GM13977 (cell line): ENCODE data around the gene TMEM163.

Experiments used
- DNase-seq: peaks from one replicate; pipeline ENCODE4 v3.0.0; 2012; ENCODE audit warnings: low spot score
- in situ Hi-C: fragments of 300-500 bp; cut with MboI; formaldehyde crosslinking; loops from one replicate; pipeline ENCODE4 v1.12.0; 2022; ENCODE audit warnings: low sequenced_read_pairs, low pct_unique_long_range_greater_than_20kb, mixed read lengths, inconsistent platforms; ENCODE audit not compliant: unreplicated experiment
- TF ChIP-seq, protein P1 (sequence below): IDR thresholded peaks from 2 replicates; pipeline ENCODE4 v1.5.1; 2012; ENCODE audit warnings: mild to moderate bottlenecking, control low read depth; ENCODE audit not compliant: insufficient read depth; ENCODE audit errors: extremely low read depth, missing control alignments

TMEM163 gene

DNA sequence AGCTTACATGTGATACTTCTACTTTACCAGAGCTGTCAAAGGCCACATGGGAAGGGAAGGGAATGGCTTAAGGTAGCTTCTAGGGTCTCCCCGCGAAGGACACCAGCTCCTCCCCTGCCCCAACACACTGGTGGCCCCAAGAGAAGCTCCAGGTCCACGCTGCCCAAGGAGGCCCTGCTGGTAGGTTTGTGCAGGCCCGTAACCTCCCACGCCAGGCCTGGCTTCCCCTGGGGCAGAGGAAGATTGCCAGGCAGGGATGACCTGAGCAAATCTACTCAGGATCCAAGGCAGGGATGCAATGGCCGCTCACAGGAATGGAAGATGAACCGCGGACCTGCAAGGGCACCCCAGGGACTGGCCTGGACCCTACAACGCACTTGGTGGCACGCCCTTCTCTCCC, 259.9 kb downstream of the TMEM163 start:
- no peak for DNase-seq
- TF ChIP-seq, protein P1, sequence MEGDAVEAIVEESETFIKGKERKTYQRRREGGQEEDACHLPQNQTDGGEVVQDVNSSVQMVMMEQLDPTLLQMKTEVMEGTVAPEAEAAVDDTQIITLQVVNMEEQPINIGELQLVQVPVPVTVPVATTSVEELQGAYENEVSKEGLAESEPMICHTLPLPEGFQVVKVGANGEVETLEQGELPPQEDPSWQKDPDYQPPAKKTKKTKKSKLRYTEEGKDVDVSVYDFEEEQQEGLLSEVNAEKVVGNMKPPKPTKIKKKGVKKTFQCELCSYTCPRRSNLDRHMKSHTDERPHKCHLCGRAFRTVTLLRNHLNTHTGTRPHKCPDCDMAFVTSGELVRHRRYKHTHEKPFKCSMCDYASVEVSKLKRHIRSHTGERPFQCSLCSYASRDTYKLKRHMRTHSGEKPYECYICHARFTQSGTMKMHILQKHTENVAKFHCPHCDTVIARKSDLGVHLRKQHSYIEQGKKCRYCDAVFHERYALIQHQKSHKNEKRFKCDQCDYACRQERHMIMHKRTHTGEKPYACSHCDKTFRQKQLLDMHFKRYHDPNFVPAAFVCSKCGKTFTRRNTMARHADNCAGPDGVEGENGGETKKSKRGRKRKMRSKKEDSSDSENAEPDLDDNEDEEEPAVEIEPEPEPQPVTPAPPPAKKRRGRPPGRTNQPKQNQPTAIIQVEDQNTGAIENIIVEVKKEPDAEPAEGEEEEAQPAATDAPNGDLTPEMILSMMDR, result no peak
- in situ Hi-C loops, result no loop called here

- TF ChIP-seq, protein P1, result no peak
- in situ Hi-C loops, result no loop called here
- no peak for DNase-seq
Measured at GRCh38 chr2:134458473-134458853, 260.3 kb downstream of the TMEM163 start.

DNA sequence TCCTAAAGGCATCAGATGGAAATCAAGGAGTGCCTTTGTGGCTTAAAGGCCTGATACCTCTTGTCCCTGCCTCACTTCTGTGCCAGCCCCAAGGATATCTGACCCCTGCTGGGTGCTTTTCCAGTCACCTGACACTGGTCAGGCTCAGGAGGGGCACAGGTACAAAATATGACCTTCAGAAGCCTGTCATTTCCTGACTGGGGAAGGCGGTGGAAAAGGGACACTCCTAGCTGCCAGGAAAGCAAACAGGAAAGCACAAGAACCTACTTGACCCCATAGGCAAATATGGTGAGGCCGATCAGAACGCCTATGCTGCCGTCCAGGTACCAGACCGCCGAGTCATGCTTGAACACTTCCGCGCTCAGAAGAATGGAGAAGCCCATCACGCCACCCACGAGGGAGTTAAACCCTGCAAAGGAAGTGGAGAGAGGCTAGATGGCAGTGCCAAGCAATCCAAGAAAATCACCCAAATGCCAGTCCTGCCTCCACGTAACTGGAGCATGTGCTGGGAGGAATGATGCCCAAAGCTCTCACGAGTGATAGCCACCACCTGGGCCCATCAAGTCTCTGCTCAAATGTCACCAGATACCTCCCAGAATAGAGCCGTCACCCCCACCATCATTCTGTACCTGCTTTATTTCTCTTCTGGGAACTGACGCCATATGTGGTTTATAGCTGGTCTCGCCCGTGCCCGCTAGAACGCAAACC, 260.9 kb downstream of the TMEM163 start:
- TF ChIP-seq, protein P1, result no peak
- in situ Hi-C loops, result no loop called here
- DNase-seq, result no peak

GRCh38 chr2:134457353-134457752, 261.4 kb downstream of the TMEM163 start:
- TF ChIP-seq, protein P1, result no peak
- in situ Hi-C loops, result no loop called here
- no peak for DNase-seq

GRCh38 chr2:134455426-134455825, 263.4 kb downstream of the TMEM163 start:
- in situ Hi-C loops, result no loop called here
- no peak for DNase-seq
- TF ChIP-seq, protein P1, result no peak

DNA sequence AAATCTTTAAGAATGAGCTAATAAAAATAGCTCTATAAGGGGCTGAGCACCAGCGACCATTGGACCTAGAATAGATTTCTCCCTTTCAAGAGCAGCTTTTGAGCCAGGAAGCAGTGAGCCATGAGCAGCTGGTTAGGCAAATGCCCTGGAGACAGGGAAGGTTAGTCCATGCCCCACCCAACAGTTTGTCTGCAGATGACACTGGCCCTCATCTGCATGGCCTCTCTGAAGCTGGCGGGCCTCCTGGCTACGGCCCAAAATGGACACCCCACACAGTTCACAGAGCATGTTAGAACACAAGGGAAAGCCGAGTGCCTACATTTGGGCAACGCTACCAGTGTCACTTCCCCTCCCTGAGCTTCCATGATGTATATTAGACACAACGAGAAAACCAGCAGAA, 263.9 kb downstream of the TMEM163 start:
- DNase-seq, result no peak
- in situ Hi-C loops, result no loop called here
- TF ChIP-seq, protein P1, result no peak
